Dedifferentiated amniotic fluid mesenchymal stem cell (primary cell): ENCODE results near the gene DLGAP1.

Experiments
- DNase-seq: peaks from one replicate; pipeline ENCODE4 v3.0.0-alpha.2; 2016; ENCODE audit errors: extremely low spot score

Gene DLGAP1

GRCh38 chr18:3691705-3692104 lies 763.4 kb downstream of the DLGAP1 start:
- DNase-seq, result no peak

- DNase-seq, result no peak
Observed at GRCh38 chr18:3690764-3691066, 764.4 kb downstream of the DLGAP1 start.

GRCh38 chr18:3689986-3690763 lies 764.9 kb downstream of the DLGAP1 start:
- DNase-seq, result no peak

- DNase-seq, result no peak
Observed at GRCh38 chr18:3689091-3689490, 766.0 kb downstream of the DLGAP1 start.

- peak; percentile 93 for DNase-seq
Observed at GRCh38 chr18:3688690-3689089, 766.4 kb downstream of the DLGAP1 start.

- no peak for DNase-seq
Observed at GRCh38 chr18:3683483-3683882, 771.6 kb downstream of the DLGAP1 start.

GRCh38 chr18:3682061-3682460 lies 773.0 kb downstream of the DLGAP1 start:
- DNase-seq, result no peak

GRCh38 chr18:3679241-3679640 lies 775.9 kb downstream of the DLGAP1 start:
- DNase-seq, result no peak

GRCh38 chr18:3675994-3676393 lies 779.1 kb downstream of the DLGAP1 start:
- DNase-seq, result no peak

- DNase-seq, result no peak
Observed at GRCh38 chr18:3675446-3675845, 779.7 kb downstream of the DLGAP1 start.

- DNase-seq, result no peak
Observed at GRCh38 chr18:3671176-3671575, 783.9 kb downstream of the DLGAP1 start.

- DNase-seq, result no peak
Observed at GRCh38 chr18:3669376-3669775, 785.7 kb downstream of the DLGAP1 start.

GRCh38 chr18:3667255-3668137 lies 787.6 kb downstream of the DLGAP1 start:
- no peak for DNase-seq

- no peak for DNase-seq
Observed at GRCh38 chr18:3666526-3667254, 788.4 kb downstream of the DLGAP1 start.

GRCh38 chr18:3665780-3666525 lies 789.2 kb downstream of the DLGAP1 start:
- DNase-seq, result peak; percentile 92

- no peak for DNase-seq
Observed at GRCh38 chr18:3665204-3665603, 789.9 kb downstream of the DLGAP1 start.

GRCh38 chr18:3664563-3665178 lies 790.4 kb downstream of the DLGAP1 start:
- no peak for DNase-seq

- DNase-seq, result no peak
Observed at GRCh38 chr18:3663870-3664512, 791.1 kb downstream of the DLGAP1 start.

GRCh38 chr18:3661989-3662388 lies 793.1 kb downstream of the DLGAP1 start:
- no peak for DNase-seq

GRCh38 chr18:3660739-3661515 lies 794.2 kb downstream of the DLGAP1 start:
- no peak for DNase-seq
